Measurements from ENCODE around the gene DCPS.
A peak's percentile ranks its signal among the peaks of the same experiment; 100 is the strongest.
"Not testable (repeated sequence)": the region's sequence is repeated elsewhere in the genome, so short reads cannot be mapped to it uniquely, and the experiment has no call there.

Gene DCPS, protein sequence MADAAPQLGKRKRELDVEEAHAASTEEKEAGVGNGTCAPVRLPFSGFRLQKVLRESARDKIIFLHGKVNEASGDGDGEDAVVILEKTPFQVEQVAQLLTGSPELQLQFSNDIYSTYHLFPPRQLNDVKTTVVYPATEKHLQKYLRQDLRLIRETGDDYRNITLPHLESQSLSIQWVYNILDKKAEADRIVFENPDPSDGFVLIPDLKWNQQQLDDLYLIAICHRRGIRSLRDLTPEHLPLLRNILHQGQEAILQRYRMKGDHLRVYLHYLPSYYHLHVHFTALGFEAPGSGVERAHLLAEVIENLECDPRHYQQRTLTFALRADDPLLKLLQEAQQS

GRCh38 chr11:126303623-126304456 lies at the start of gene DCPS:
Gene DCPS (plus strand): TSS chr11:126304060. CDS start chr11:126304081, 21 bp downstream.
- DNase-seq (ENCODE audit: low read depth, low spot score) = peak; percentile 48

GRCh38 chr11:126254819-126255218 lies 49.0 kb upstream of the DCPS start:
- DNase-seq (ENCODE audit: low read depth, low spot score) = no peak

DNA sequence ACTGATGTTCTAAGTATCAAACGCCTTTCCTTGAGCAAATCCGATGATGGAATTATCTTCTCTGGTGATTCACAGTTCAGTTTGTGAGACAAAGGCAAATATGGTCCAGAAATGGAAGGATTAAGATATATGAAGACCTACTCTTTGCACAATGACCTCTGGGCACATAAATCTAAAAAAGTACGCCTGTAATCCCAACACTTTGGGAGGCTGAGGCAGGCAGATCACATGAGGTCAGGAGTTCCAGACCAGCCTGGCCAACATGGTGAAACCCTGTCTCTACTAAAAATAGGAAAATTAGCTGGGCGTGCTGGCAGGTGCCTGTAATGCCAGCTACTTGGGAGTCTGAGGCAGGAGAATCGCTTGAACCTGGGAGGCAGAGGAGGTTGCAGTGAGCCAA lies 48.4 kb upstream of the DCPS start:
- DNase-seq (ENCODE audit: low read depth, low spot score) = not testable (repeated sequence)

- DNase-seq (ENCODE audit: low read depth, low spot score) = no peak
These were observed 47.6 kb upstream of the DCPS start for GRCh38 chr11:126256216-126256615.

- DNase-seq (ENCODE audit: low read depth, low spot score) = no peak
These were observed 46.7 kb upstream of the DCPS start for GRCh38 chr11:126257144-126257543.

GRCh38 chr11:126257764-126258163 lies 46.1 kb upstream of the DCPS start:
- DNase-seq (ENCODE audit: low read depth, low spot score) = no peak

DNA sequence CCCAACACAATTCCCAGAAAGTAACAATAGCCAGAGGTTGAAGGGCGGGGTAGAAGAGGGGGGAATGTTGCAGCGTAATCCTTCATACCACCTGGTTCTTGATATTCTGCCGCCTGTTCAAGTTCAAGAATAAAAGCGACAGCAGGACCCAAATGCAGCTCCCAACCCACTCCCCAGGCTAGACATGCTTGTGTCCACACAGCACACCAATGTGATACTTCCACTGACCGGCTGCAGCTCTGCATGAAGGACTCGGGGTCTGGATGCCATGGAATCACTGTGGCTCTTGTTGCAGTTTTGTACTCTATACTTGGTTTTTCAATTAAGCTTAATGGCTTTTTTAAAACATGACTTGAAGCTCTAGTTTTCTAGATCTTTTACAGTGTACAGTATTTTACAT lies 41.6 kb upstream of the DCPS start:
- no peak for DNase-seq (ENCODE audit: low read depth, low spot score)

DNA sequence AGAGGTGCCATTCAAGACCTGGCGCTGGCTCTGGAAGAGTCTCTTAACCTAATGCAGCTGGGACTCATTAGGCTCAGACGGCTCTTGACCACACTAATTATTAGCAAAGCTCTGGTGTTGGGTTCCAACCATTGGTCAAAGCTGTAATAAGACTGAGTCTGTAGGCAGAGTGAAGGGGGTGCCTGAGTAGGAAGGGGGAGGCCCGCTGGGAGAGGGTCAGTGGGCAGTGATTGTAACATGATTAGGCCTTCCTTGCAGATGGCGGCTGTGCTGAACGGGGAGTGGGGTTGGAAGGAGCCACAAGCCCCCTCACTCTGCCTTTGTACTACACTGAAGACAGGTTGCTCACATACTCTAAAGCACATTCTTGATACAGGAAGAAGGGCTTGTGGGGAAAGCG lies 40.4 kb upstream of the DCPS start:
- DNase-seq (ENCODE audit: low read depth, low spot score) = no peak

- no peak for DNase-seq (ENCODE audit: low read depth, low spot score)
These were observed 38.0 kb upstream of the DCPS start for GRCh38 chr11:126265811-126266210.

DNA sequence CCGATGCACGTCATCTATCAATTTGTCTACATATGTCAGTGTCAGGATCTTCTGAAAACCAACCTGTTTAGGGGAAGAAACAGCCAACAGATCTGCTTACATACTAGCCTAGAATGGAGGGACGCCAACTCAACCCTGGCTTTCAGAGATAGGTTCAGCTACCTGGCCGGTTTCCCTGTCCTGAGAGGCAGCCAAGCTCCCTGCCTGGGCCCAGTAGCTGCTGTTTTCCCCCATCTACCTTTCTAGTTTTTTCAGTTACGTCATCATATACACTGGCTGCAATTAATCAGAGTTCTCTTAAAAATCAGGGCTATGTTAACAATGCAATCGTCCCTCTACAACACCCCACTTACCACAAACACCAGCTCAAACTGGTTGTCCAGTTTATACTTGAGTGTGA lies 36.2 kb upstream of the DCPS start:
- DNase-seq (ENCODE audit: low read depth, low spot score) = no peak

DNA sequence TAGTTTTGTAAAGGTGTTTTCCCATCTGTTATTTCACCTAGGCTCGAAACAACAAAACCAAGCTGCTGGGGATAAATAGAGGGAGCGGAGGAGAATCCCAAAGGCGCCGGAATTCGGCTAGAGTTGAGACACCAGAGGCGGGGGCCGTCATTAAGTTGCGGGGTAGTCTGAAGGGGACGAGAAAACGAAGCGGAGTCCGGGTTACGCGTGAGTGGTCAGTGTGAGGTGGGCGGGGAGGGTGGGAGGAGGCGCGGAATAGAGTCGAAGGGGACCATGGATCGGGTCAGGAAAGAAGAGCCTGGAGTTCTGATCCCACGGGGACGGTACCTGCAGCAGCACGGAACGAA lies 35.5 kb upstream of the DCPS start:
- DNase-seq (ENCODE audit: low read depth, low spot score) = no peak

DNA sequence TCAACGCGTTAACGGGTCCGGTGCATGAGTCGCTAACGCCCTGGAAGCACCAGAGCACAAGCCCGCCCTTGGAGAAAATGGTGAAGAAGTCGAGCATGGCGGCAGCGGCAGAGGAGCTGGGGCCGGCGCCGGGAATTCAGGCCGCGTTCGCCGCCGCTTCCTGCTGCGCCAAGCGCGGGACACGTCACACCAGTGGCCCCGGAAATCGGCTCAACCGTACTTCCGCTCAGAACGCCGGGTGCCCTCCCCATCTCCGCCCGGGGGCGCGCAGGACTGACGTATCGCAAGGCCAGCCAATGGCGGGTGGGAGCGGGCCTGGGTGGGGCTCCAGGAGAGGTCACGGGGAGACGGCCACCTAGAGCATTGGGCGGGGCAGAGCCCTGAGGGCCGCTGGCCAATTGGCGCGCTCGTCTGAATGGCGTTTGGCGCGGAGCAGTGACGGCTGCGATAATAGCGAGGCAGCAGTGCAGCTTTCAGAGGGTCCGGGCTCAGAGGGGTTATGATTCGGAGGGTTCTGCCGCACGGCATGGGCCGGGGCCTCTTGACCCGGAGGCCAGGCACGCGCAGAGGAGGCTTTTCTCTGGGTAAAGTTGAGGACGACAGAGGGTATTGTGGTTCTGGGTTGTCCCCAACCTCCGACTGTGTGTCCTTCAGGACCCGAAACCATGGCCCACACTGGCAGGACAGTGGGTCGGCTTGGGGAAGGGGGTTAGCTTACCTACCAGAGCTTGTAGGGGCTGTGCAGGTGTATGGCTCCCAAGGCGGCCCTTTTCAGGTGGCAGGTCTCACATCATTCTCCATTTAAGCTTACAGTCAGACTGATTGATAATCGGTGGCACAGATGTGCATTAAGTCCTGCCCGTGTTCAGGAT lies 34.9 kb upstream of the DCPS start, which contains the start of the genes FOXRED1 and SRPRA:
Gene FOXRED1 (plus strand): TSS at position 447 of the 872 bp plus-strand sequence. CDS start 53 bp downstream, at position 500.
Gene SRPRA (minus strand): TSS at position 188 of the 872 bp plus-strand sequence. CDS start 91 bp downstream, at position 97.
- peak; percentile 88 for DNase-seq (ENCODE audit: low read depth, low spot score)

DNA sequence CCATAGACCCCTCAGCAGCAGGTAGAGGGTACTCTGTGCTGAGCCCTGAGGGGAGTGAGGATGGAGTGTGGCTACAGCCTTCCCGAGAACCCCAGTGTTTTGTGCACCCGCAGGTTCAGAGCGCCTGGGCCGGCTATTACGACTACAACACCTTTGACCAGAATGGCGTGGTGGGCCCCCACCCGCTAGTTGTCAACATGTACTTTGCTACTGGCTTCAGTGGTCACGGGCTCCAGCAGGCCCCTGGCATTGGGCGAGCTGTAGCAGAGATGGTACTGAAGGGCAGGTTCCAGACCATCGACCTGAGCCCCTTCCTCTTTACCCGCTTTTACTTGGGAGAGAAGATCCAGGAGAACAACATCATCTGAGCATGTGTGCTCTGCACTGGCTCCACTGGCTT lies 26.5 kb upstream of the DCPS start:
- DNase-seq (ENCODE audit: low read depth, low spot score) = no peak

- DNase-seq (ENCODE audit: low read depth, low spot score) = no peak
These were observed 26.1 kb upstream of the DCPS start for GRCh38 chr11:126277780-126278179.

DNA sequence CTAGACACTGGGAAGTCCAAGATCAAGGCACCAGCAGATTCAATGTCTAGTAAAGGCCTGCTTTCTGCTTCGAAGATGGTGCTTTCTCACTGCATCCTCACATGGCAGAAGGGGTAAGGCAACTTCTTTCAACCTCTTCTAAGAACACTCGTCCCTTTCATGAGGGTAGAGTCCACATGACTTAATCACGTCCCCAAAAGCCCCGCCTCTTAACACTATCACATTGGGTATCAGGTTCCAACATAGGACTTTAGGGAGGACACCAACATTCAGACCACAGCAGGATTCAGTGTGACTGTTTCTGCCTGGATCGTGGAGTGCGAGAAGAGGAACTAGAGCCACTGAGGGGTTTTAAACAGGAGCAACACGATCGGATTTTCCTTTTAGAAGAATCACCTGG lies 24.7 kb upstream of the DCPS start:
- DNase-seq (ENCODE audit: low read depth, low spot score) = no peak

DNA sequence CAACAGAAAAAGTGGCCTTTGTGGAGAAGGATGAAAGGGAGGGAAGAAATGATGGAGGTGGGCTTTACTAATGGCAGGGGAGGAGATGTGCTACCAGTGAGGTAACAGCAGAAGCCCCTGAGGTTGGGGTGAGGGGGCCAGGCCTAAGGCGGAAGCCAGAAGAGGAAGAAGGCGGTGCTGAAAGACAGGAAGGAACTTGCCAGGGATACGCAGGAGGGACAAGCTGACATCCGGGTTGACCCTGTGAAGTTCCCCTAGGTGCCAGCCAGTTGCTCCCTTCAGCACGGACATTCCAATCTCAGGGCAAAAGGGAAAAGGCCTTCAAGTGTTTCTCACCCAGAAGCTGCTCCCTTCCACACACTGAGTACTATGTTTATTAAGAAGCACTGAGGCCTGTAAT lies 23.3 kb upstream of the DCPS start:
- no peak for DNase-seq (ENCODE audit: low read depth, low spot score)

- DNase-seq (ENCODE audit: low read depth, low spot score) = no peak
These were observed 22.6 kb upstream of the DCPS start for GRCh38 chr11:126281245-126281644.

- DNase-seq (ENCODE audit: low read depth, low spot score) = no peak
These were observed 22.1 kb upstream of the DCPS start for GRCh38 chr11:126281666-126282175.

DNA sequence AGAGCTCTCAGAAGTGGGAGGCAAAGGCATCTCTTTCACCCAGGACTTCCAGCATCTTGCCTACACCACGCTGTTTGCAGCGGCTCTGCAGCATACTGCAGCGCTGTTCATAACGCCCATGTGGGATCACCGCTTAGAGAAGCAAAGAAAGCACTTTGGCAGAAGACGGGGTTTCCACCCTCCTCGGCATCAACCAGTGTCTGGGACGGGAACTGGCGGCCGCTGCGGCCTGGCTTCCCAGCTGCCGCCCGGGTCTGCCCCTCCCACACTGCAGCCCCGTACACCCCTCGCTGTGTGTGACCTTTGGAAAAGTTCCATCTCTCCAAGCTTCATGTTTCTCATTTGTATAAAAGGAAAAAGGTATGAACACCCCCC lies 21.5 kb upstream of the DCPS start:
- DNase-seq (ENCODE audit: low read depth, low spot score) = no peak

GRCh38 chr11:126282736-126283591 lies 20.9 kb upstream of the DCPS start, which contains the start of gene TIRAP:
Gene TIRAP (plus strand): TSS chr11:126283093. CDS start chr11:126290895, 7,802 bp downstream.
- DNase-seq (ENCODE audit: low read depth, low spot score) = no peak

DNA sequence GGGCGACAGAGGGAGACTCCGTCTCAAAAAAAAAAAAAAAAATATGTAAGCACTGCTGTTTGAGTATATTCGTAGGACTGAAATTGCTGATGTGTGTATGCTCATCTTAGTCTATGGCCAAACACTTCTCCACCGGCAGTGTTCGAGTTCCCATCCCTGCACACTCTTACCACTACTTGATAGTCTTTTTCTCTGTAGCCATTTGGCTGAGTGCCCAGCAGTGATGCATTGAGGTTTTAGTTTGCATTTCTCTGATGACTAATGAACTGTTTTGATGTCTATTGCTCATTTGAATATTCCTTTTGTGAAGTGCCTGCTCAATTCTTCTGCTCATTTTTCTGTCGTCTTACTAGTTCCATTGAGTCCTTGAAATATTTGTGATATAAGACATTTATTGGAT lies 19.0 kb upstream of the DCPS start:
- DNase-seq (ENCODE audit: low read depth, low spot score) = no peak
